HEK293T (cell line): ENCODE results near the gene CXCL14.

Experiments used
- CTCF ChIA-PET: fragments of 350-600 bp; formaldehyde crosslinking; extraction: SDS; loops from one replicate; lab custom pipeline; 2021; ENCODE audit warnings: antibody characterized with exemption, inconsistent platforms; lab: Yijun Ruan, JAX
- POLR2A ChIA-PET: fragments of 350-600 bp; formaldehyde crosslinking; extraction: SDS; loops from one replicate; lab custom pipeline; 2020; ENCODE audit warnings: antibody characterized with exemption, inconsistent platforms; lab: Yijun Ruan, JAX
- DNase-seq: peaks from one replicate; pipeline ENCODE4 v3.0.0; 2012; ENCODE audit warnings: mixed read lengths; ENCODE audit errors: extremely low spot score
- ARNT ChIP-seq: fragments of 450-650 bp; IDR thresholded peaks from 2 replicates; pipeline ENCODE4 v1.6.1; 2017; ENCODE audit warnings: mild to moderate bottlenecking
- BHLHE40 ChIP-seq: fragments of 450-650 bp; IDR thresholded peaks from 2 replicates; pipeline ENCODE4 v1.6.1; 2016; ENCODE audit warnings: mild to moderate bottlenecking, moderate library complexity, borderline replicate concordance
- CTBP1 ChIP-seq: fragments of 450-650 bp; IDR thresholded peaks from 2 replicates; pipeline ENCODE4 v1.6.1; 2016; ENCODE audit warnings: borderline replicate concordance
- ELF4 ChIP-seq: fragments of 450-650 bp; IDR thresholded peaks from 2 replicates; pipeline ENCODE4 v1.6.1; 2017; ENCODE audit warnings: antibody characterized with exemption
- FOXA1 ChIP-seq: fragments of 450-650 bp; IDR thresholded peaks from 2 replicates; pipeline ENCODE4 v1.6.1; 2016; ENCODE audit warnings: mild to moderate bottlenecking
- FOXK2 ChIP-seq: fragments of 450-650 bp; IDR thresholded peaks from 2 replicates; pipeline ENCODE4 v1.6.1; 2016; ENCODE audit warnings: mild to moderate bottlenecking
- FOXM1 ChIP-seq: fragments of 450-650 bp; IDR thresholded peaks from 2 replicates; pipeline ENCODE4 v1.6.1; 2017; ENCODE audit warnings: mild to moderate bottlenecking, borderline replicate concordance
- HDGF ChIP-seq: fragments of 450-650 bp; IDR thresholded peaks from 2 replicates; pipeline ENCODE4 v1.6.1; 2017; ENCODE audit warnings: antibody characterized with exemption, borderline replicate concordance
- L3MBTL2 ChIP-seq: fragments of 450-650 bp; conservative IDR thresholded peaks from 2 replicates; pipeline ENCODE4 v1.6.1; 2016; ENCODE audit warnings: mild to moderate bottlenecking
- LEF1 ChIP-seq: fragments of 450-650 bp; IDR thresholded peaks from 2 replicates; pipeline ENCODE4 v1.6.1; 2017; ENCODE audit warnings: mild to moderate bottlenecking, borderline replicate concordance
- NFRKB ChIP-seq: fragments of 450-650 bp; IDR thresholded peaks from 2 replicates; pipeline ENCODE4 v1.6.1; 2016; ENCODE audit warnings: mild to moderate bottlenecking, moderate library complexity
- PKNOX1 ChIP-seq: fragments of 450-650 bp; IDR thresholded peaks from 2 replicates; pipeline ENCODE4 v1.6.1; 2016
- SP1 ChIP-seq: fragments of 450-650 bp; IDR thresholded peaks from 2 replicates; pipeline ENCODE4 v1.6.1; 2017
- SUZ12 ChIP-seq: fragments of 450-650 bp; IDR thresholded peaks from 2 replicates; pipeline ENCODE4 v1.6.1; 2016; ENCODE audit warnings: mild to moderate bottlenecking
- TARDBP ChIP-seq: fragments of 450-650 bp; IDR thresholded peaks from 2 replicates; pipeline ENCODE4 v1.6.1; 2016
- ZNF384 ChIP-seq: fragments of 450-650 bp; IDR thresholded peaks from 2 replicates; pipeline ENCODE4 v1.6.1; 2016

Gene CXCL14

GRCh38 chr5:135578685-135579341, at the start of gene CXCL14:
CXCL14 (minus strand) TSS chr5:135578991; CDS start chr5:135578778, 213 bp downstream.
- CTCF ChIA-PET: interaction anchor here (0.9 to 4.6 kb wide), 4 partner anchors 12 to 256 kb away, joined by 3 to 37 read pairs (median 4); no protein-coding TSS in a partner anchor
- no peak for DNase-seq
- POLR2A ChIA-PET: interaction anchor here (1.3 kb wide), 1 partner anchor 12 kb away, joined by 3 read pairs; no protein-coding TSS in a partner anchor
- TF ChIP-seq SUZ12 (no peak), ARNT (no peak), PKNOX1 (no peak), LEF1 (no peak), TARDBP (no peak), CTBP1 (no peak), SP1 (no peak), NFRKB (no peak), FOXM1 (no peak), L3MBTL2 (no peak)

- DNase-seq: no peak
- no peak for TF ChIP-seq BHLHE40
- no peak for TF ChIP-seq HDGF
- no peak for TF ChIP-seq ELF4
- no peak for TF ChIP-seq FOXK2
- TF ChIP-seq FOXM1: no peak
- TF ChIP-seq ARNT: no peak
- TF ChIP-seq CTBP1: no peak
- no peak for TF ChIP-seq SUZ12
- CTCF ChIA-PET: no interaction called here
- POLR2A ChIA-PET: no interaction called here
Observed at GRCh38 chr5:135626636-135627035, 47.8 kb upstream of the CXCL14 start.

- ChIA-PET CTCF (no interaction called here), POLR2A (no interaction called here)
- TF ChIP-seq CTBP1: no peak
- no peak for TF ChIP-seq TARDBP
- TF ChIP-seq L3MBTL2: no peak
- no peak for TF ChIP-seq HDGF
- no peak for TF ChIP-seq ARNT
- no peak for TF ChIP-seq SP1
- no peak for TF ChIP-seq FOXA1
- no peak for TF ChIP-seq ZNF384
- TF ChIP-seq FOXM1: no peak
- TF ChIP-seq NFRKB: no peak
- no peak for TF ChIP-seq PKNOX1
- TF ChIP-seq FOXK2: no peak
- TF ChIP-seq BHLHE40: no peak
- no peak for TF ChIP-seq LEF1
- no peak for TF ChIP-seq SUZ12
- no peak for DNase-seq
Observed at GRCh38 chr5:135625961-135626360, 47.2 kb upstream of the CXCL14 start.

GRCh38 chr5:135625486-135625885, 46.7 kb upstream of the CXCL14 start:
- CTCF ChIA-PET: no interaction called here
- no peak for DNase-seq
- POLR2A ChIA-PET: no interaction called here
- no peak for TF ChIP-seq LEF1
- no peak for TF ChIP-seq ELF4
- no peak for TF ChIP-seq BHLHE40
- no peak for TF ChIP-seq SP1
- TF ChIP-seq L3MBTL2: no peak
- no peak for TF ChIP-seq HDGF
- no peak for TF ChIP-seq SUZ12
- TF ChIP-seq CTBP1: no peak
- TF ChIP-seq TARDBP: no peak

- ChIA-PET CTCF (no interaction called here), POLR2A (no interaction called here)
- no peak for TF ChIP-seq CTBP1
- no peak for TF ChIP-seq SP1
- no peak for TF ChIP-seq HDGF
- TF ChIP-seq FOXA1: no peak
- TF ChIP-seq TARDBP: no peak
- TF ChIP-seq ZNF384: no peak
- TF ChIP-seq ARNT: no peak
- no peak for TF ChIP-seq PKNOX1
- no peak for TF ChIP-seq BHLHE40
- no peak for TF ChIP-seq FOXM1
- TF ChIP-seq NFRKB: no peak
- TF ChIP-seq L3MBTL2: no peak
- no peak for DNase-seq
Observed at GRCh38 chr5:135625061-135625460, 46.3 kb upstream of the CXCL14 start.

GRCh38 chr5:135623186-135623715, 44.5 kb upstream of the CXCL14 start:
- ChIA-PET CTCF (interaction anchor here (0.7 kb wide), 1 partner anchor 339 kb away, joined by 4 read pairs; no protein-coding TSS in a partner anchor), POLR2A (no interaction called here)
- TF ChIP-seq FOXA1: no peak
- TF ChIP-seq SP1: no peak
- TF ChIP-seq CTBP1: no peak
- no peak for TF ChIP-seq TARDBP
- no peak for TF ChIP-seq L3MBTL2
- TF ChIP-seq FOXK2: no peak
- no peak for TF ChIP-seq ARNT
- TF ChIP-seq LEF1: no peak
- no peak for TF ChIP-seq ZNF384
- no peak for TF ChIP-seq NFRKB
- TF ChIP-seq SUZ12: no peak
- TF ChIP-seq ELF4: no peak
- no peak for TF ChIP-seq BHLHE40
- no peak for TF ChIP-seq FOXM1
- TF ChIP-seq HDGF: no peak
- no peak for TF ChIP-seq PKNOX1
- no peak for DNase-seq
